Measurements from ENCODE around the gene ATP8A2. TPM values are rescaled to one million over a fixed set of nuclear protein-coding genes. Genes with fewer than 3 reads are reported as not detected.

The ATP8A2 gene
- total and polyA plus RNA-seq, 11 donors: 0.01 to 0.29 (median 0.05) TPM; not detected in 2

DNA sequence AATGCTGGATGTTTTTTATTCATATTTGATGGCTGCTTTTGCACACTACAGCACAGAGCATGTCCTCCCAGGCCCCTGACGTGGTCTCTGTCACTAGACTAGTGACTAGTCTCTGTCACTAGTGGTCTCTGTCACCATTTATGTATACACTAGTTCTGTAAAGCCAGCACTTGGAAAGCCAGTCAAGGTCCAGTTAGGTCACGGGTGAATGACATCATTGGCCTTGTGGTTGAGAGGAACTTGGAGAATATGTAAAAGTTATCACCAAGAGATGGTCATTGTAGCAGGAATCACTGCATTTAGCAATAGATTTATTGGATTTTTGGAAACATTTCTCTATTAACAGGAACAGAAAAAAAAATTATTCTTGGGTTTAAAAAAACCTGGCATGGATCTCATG, 607.2 kb downstream of the ATP8A2 start:
- H3K9me3 ChIP-seq: no peaks in the 10 kb centered on the region
- no peak for ATAC-seq
- DNase-seq: no peak
- peaks cover 0 to 26% (median 5%) of the 10 kb centered on the region in 9 donors for H3K27me3 ChIP-seq
- no peak overlapping the region for H3K27ac ChIP-seq
- no peaks in the 10 kb centered on the region for H3K36me3 ChIP-seq
- H3K4me3 ChIP-seq: no peak overlapping the region
- no peaks in the 10 kb centered on the region for H3K4me1 ChIP-seq
- TF ChIP-seq, protein P1, sequence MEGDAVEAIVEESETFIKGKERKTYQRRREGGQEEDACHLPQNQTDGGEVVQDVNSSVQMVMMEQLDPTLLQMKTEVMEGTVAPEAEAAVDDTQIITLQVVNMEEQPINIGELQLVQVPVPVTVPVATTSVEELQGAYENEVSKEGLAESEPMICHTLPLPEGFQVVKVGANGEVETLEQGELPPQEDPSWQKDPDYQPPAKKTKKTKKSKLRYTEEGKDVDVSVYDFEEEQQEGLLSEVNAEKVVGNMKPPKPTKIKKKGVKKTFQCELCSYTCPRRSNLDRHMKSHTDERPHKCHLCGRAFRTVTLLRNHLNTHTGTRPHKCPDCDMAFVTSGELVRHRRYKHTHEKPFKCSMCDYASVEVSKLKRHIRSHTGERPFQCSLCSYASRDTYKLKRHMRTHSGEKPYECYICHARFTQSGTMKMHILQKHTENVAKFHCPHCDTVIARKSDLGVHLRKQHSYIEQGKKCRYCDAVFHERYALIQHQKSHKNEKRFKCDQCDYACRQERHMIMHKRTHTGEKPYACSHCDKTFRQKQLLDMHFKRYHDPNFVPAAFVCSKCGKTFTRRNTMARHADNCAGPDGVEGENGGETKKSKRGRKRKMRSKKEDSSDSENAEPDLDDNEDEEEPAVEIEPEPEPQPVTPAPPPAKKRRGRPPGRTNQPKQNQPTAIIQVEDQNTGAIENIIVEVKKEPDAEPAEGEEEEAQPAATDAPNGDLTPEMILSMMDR (IDR thresholded peaks at IDR 0.05): no peak
- no peak for TF ChIP-seq POLR2A (IDR thresholded peaks at IDR 0.05)
- WGBS, 4 donors: 86 to 96% (median 95%) methylated on average over 2 of the region's 2 CpGs
- intact Hi-C loops (cut with DNase I): no loop called here

DNA sequence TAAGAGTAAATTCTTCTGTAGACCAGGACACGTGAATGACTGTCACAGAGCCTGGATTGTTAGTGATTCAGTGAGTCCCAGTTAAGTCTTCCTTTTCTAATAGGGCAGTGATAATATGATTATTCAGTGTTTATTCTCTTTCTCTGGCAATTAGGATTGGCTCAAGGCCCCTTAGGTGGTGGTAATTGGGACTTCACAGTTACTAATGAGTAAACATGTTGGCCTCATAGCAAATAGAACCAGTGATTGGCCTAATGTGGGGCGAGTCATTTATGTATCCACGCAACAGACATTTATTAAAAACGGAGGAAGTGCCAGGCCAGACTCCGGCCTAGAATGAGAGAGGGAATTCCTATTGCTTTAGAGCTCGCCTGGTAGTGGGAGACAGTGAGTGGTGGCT, 607.6 kb downstream of the ATP8A2 start:
- Histone ChIP-seq H3K36me3 (no peaks in the 10 kb centered on the region), H3K4me3 (no peak overlapping the region), H3K27ac (no peak overlapping the region), H3K27me3 (peaks cover 0 to 26% (median 5%) of the 10 kb centered on the region in 9 donors), H3K9me3 (no peaks in the 10 kb centered on the region), H3K4me1 (no peaks in the 10 kb centered on the region)
- DNase-seq: no peak
- TF ChIP-seq, protein P1 (IDR thresholded peaks at IDR 0.05): no peak
- TF ChIP-seq POLR2A (IDR thresholded peaks at IDR 0.05): no peak
- intact Hi-C loops (cut with DNase I): no loop called here
- WGBS, 4 donors: 95 to 96% (median 95%) methylated on average over 6 of the region's 6 CpGs
- no peak for ATAC-seq

DNA sequence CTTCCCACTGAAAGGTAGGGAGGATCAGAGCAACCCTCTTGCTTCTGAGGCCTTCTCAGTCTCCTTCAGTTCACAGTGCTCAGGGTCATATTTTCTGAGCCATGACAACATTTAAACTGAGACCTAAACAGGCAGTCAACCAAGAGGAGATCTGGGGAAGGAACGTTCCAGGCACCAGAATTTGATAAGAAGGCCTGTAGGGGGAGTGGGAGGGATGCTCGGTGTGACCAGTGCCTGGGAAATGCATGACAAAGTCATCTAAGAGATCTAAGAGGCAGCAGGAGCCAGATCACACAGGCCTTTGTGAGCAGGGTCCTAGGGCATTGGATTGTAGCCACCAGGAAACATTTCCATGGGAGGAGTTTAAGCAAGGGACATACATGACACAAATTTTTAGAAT, 608.5 kb downstream of the ATP8A2 start:
- TF ChIP-seq POLR2A (IDR thresholded peaks at IDR 0.05): no peak
- TF ChIP-seq, protein P1 (IDR thresholded peaks at IDR 0.05): peak in 7 of 12 donors; percentile 6 to 27 (median 21)
- Histone ChIP-seq H3K36me3 (no peaks in the 10 kb centered on the region), H3K4me3 (no peak overlapping the region), H3K9me3 (no peaks in the 10 kb centered on the region), H3K27me3 (peaks cover 0 to 26% (median 5%) of the 10 kb centered on the region in 9 donors), H3K4me1 (no peaks in the 10 kb centered on the region), H3K27ac (no peak overlapping the region)
- WGBS, 4 donors: 13 to 30% (median 15%) methylated on average over 2 of the region's 2 CpGs
- DNase-seq (no peak), ATAC-seq (no peak)
- intact Hi-C loops (cut with DNase I): no loop called here

DNA sequence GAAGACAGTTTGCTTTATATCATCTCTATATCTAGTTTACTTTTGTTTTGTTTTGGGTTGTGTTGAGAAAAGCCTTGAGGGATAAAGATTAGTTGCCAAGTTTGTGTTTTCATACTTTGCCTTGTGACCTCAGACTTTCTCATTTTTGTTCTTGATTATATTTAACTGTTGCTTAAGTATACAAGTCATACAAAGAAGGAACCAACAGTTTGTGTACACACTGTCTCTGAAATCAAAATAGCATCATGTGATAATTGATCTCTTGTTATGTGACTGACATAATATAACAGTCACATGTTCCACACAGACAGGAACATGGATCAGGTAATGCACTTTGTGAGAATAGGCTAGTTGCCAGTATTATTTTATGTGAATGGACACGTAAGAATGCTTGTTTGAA, 609.3 kb downstream of the ATP8A2 start:
- 57 to 76% (median 71%) methylated on average over 1 of the region's 1 CpG for WGBS, 4 donors

More for the DNA sequence above, 609.3 kb downstream of the ATP8A2 start:
- H3K27ac ChIP-seq: no peak overlapping the region
- no peak for DNase-seq
- no peaks in the 10 kb centered on the region for H3K36me3 ChIP-seq
- TF ChIP-seq POLR2A (IDR thresholded peaks at IDR 0.05): no peak
- TF ChIP-seq, protein P1 (IDR thresholded peaks at IDR 0.05): no peak
- H3K4me3 ChIP-seq: no peak overlapping the region
- no peak for ATAC-seq
- no peaks in the 10 kb centered on the region for H3K9me3 ChIP-seq
- intact Hi-C loops (cut with DNase I): no loop called here
- peaks cover 0 to 23% (median 5%) of the 10 kb centered on the region in 9 donors for H3K27me3 ChIP-seq
- no peaks in the 10 kb centered on the region for H3K4me1 ChIP-seq

All from heart left ventricle (tissue), 16 donors.